A549 (cell line): ENCODE results near the gene SMAD3. TPM values are rescaled to one million over a fixed set of nuclear protein-coding genes. Genes with fewer than 3 reads are reported as not detected.
"Not testable (repeated sequence)": the region's sequence is repeated elsewhere in the genome, so short reads cannot be mapped to it uniquely, and the experiment has no call there.

Experiments
- ATAC-seq, 2 experiments: fragments of 200-7000 bp in 1 of 2; fragments of >200 bp in 1 of 2; cut with Nextera tagmentation in 1 of 2; cut with Tn5 transposase in 1 of 2; 3 replicates each; pipeline versions ENCODE4 v1.8.0 to v1.9.1; 2018 to 2020; ENCODE audit warnings: mild to moderate bottlenecking in 1 of 2, moderate library complexity in 1 of 2
- CTCF ChIA-PET: fragments of 300-600 bp; sonication (Branson Sonifier 250); formaldehyde crosslinking; extraction: SDS; loops from one replicate; lab custom pipeline; 2021; ENCODE audit warnings: antibody characterized with exemption, inconsistent platforms; lab: Yijun Ruan, JAX
- POLR2A ChIA-PET: fragments of 350-600 bp; formaldehyde crosslinking; extraction: SDS; loops from one replicate; lab custom pipeline; 2021; ENCODE audit warnings: antibody characterized with exemption, inconsistent platforms; lab: Yijun Ruan, JAX
- DNase-seq, 2 experiments: peaks; one replicate each; pipeline versions ENCODE4 v3.0.0 to v3.0.0-alpha.2; 2011 to 2016; ENCODE audit warnings: low read depth in 1 of 2, low spot score in 1 of 2
- FAIRE-seq: peaks from 2 replicates; lab custom pipeline; 2011; peaks lifted over from hg19 to GRCh38; lab: Jason Lieb, UNC
- H3K27ac ChIP-seq, 2 experiments: fragments of >200 bp; sonication (Bioruptor Twin); formaldehyde crosslinking; 3 replicates each; pipeline ENCODE4 v1.5.1; 2016 to 2017
- H3K4me1 ChIP-seq: fragments of >200 bp; sonication (Bioruptor Twin); formaldehyde crosslinking; 3 replicates; pipeline ENCODE4 v1.6.1; 2016
- H3K4me2 ChIP-seq: fragments of >200 bp; sonication (Bioruptor Twin); formaldehyde crosslinking; 3 replicates; pipeline ENCODE4 v1.6.1; 2016
- H3K4me3 ChIP-seq: fragments of >200 bp; sonication (Bioruptor Twin); formaldehyde crosslinking; 3 replicates; pipeline ENCODE4 v1.5.1; 2016
- H3K9me3 ChIP-seq: fragments of >200 bp; sonication (Bioruptor Twin); formaldehyde crosslinking; 3 replicates; pipeline ENCODE4 v1.6.1; 2016
- ATOH8 ChIP-seq: fragments of 250-450 bp; sonication (Bioruptor Pico); IDR thresholded peaks from 2 replicates; pipeline ENCODE4 v1.5.0; 2020; ENCODE audit warnings: low read depth, mild to moderate bottlenecking, moderate library complexity
- CEBPB ChIP-seq, 2 experiments: fragments of >200 bp in 1 of 2; sonication (Bioruptor Twin) in 1 of 2; formaldehyde crosslinking in 1 of 2; IDR thresholded peaks; 2 replicates each; pipeline ENCODE4 v1.6.1; 2012 to 2016
- CHD4 ChIP-seq: fragments of 200-600 bp; sonication (generic); IDR thresholded peaks from 2 replicates; pipeline ENCODE4 v1.6.1; 2016; ENCODE audit warnings: antibody characterized with exemption, mild to moderate bottlenecking, borderline replicate concordance
- E2F6 ChIP-seq: IDR thresholded peaks from 2 replicates; pipeline ENCODE4 v1.6.1; 2012; ENCODE audit warnings: low read depth, borderline replicate concordance
- EHF ChIP-seq: fragments of 250-450 bp; sonication (Bioruptor Pico); IDR thresholded peaks from 2 replicates; pipeline ENCODE4 v1.5.0; 2020; ENCODE audit warnings: mild to moderate bottlenecking
- ESRRA ChIP-seq: fragments of 150-350 bp; IDR thresholded peaks from 2 replicates; pipeline ENCODE4 v1.6.1; 2014; ENCODE audit warnings: mild to moderate bottlenecking, low read length, borderline replicate concordance
- FOSL2 ChIP-seq, 2 experiments: fragments of 450-650 bp in 1 of 2; fragments of >200 bp in 1 of 2; sonication (Bioruptor Twin) in 1 of 2; formaldehyde crosslinking; IDR thresholded peaks; 2 replicates each; pipeline versions ENCODE4 v1.5.0 to v1.6.1; 2016 to 2020; ENCODE audit warnings: mild to moderate bottlenecking in 1 of 2, moderate library complexity in 1 of 2
- HEYL ChIP-seq: fragments of 250-450 bp; sonication (Bioruptor Pico); IDR thresholded peaks from 2 replicates; pipeline ENCODE4 v1.8.0; 2021; ENCODE audit warnings: mild to moderate bottlenecking, moderate library complexity
- KDM1A ChIP-seq: fragments of 200-600 bp; sonication (generic); IDR thresholded peaks from 2 replicates; pipeline ENCODE4 v1.6.1; 2016; ENCODE audit warnings: low read depth, mild to moderate bottlenecking
- MYC ChIP-seq: IDR thresholded peaks from 2 replicates; pipeline ENCODE4 v1.6.1; 2012; ENCODE audit warnings: mild to moderate bottlenecking, inconsistent platforms, low read length, improper control_type of control experiment, borderline replicate concordance
- NR3C1 ChIP-seq: fragments of >200 bp; sonication (Bioruptor Twin); formaldehyde crosslinking; IDR thresholded peaks from 3 replicates; pipeline ENCODE4 v1.6.1; 2017
- RARB ChIP-seq: fragments of 250-450 bp; sonication (Bioruptor Pico); IDR thresholded peaks from 2 replicates; pipeline ENCODE4 v1.8.0; 2021; ENCODE audit warnings: mild to moderate bottlenecking, moderate library complexity
- REST ChIP-seq: fragments of 200-600 bp; sonication (generic); IDR thresholded peaks from 2 replicates; pipeline ENCODE4 v1.6.1; 2016; ENCODE audit warnings: antibody characterized with exemption, mild to moderate bottlenecking, moderate library complexity
- USF2 ChIP-seq: fragments of 450-650 bp; IDR thresholded peaks from 2 replicates; pipeline ENCODE4 v1.6.1; 2014; ENCODE audit warnings: antibody characterized with exemption
- ZFP36 ChIP-seq: fragments of 450-650 bp; IDR thresholded peaks from 2 replicates; pipeline ENCODE4 v1.6.1; 2014; ENCODE audit warnings: borderline replicate concordance; ENCODE audit not compliant: partially characterized antibody
- WGBS: methylation state at CpG from one replicate; pipeline ENCODE4 v1.1.6; 2017; ENCODE audit errors: missing lambda C conversion rate; 5-methylcytosine and 5-hydroxymethylcytosine counted together
- polyA plus RNA-seq, 4 experiments: library from polyadenylated mRNA; depleted of rRNA in 3 of 4; stranded (reverse); fragments of >200 nt; fragmentation: RNase III in 1 of 4; extraction: RNeasy Plus Mini Kit Qiagen cat#74134 plus additional on column Dnase treatment in 1 of 4; gene quantifications; 2 replicates in 3 of 4; 3 replicates in 1 of 4; pipeline ENCODE4 v1.2.3, GENCODE V29; 2011 to 2017

Gene SMAD3
- polyA plus RNA-seq, 2 of the 4 experiments (the other 2 are of a cell fraction): 74.6 to 77.2 TPM

- TF ChIP-seq FOSL2 (IDR thresholded peaks at IDR 0.05) (no peak), FOSL2 (CRISPR knock-in tag; IDR thresholded peaks at IDR 0.05) (no peak), KDM1A (peak; percentile 95), NR3C1 (no peak), EHF (CRISPR knock-in tag) (no peak; the same call in 1 of the 2 replicates), ZFP36 (no peak), ATOH8 (CRISPR knock-in tag) (no peak), RARB (CRISPR knock-in tag) (no peak), E2F6 (no peak), MYC (no peak), ESRRA (no peak), USF2 (no peak), REST (no peak)
Measured at GRCh38 chr15:67121644-67122605, 56.5 kb downstream of the SMAD3 start (continued).

GRCh38 chr15:67122816-67123215 is 57.4 kb downstream of the SMAD3 start:
- 73% methylated on average over 5 of the region's 5 CpGs for WGBS
- POLR2A ChIA-PET: interaction anchor here (1.0 to 1.3 kb wide), 2 partner anchors 16 to 57 kb away, joined by 4 to 5 read pairs; partner anchors contain the start of gene SMAD3
- not testable (repeated sequence) for H3K4me3 ChIP-seq

GRCh38 chr15:67123291-67123690 is 57.9 kb downstream of the SMAD3 start:
- DNase-seq, ATAC-seq, H3K4me3 ChIP-seq, H3K9me3 ChIP-seq, FAIRE-seq: not testable (repeated sequence)
- H3K4me1 ChIP-seq: peaks cover 97% of the 10 kb centered on the region
- TF ChIP-seq HEYL (CRISPR knock-in tag): 0 out of 2 replicates have a peak, but pooled peaks have one; percentile 32
- TF ChIP-seq CEBPB (IDR thresholded peaks at IDR 0.05): peak; percentile 48 to 88; a peak in 3 of 4 replicates
- TF ChIP-seq ATOH8 (CRISPR knock-in tag): 0 out of 2 replicates have a peak, but pooled peaks have one; percentile 16
- POLR2A ChIA-PET: interaction anchor here (1.0 to 1.3 kb wide), 2 partner anchors 16 to 58 kb away, joined by 4 to 5 read pairs; partner anchors contain the start of gene SMAD3
- H3K27ac ChIP-seq: peak overlapping the region; percentile 86 to 92
- H3K4me2 ChIP-seq: peak overlapping the region; percentile 88
- WGBS: 68% methylated on average over 8 of the region's 8 CpGs
- CTCF ChIA-PET: interaction anchor here (1.1 to 15.8 kb wide), 9 partner anchors 14 to 177 kb away, joined by 3 to 142 read pairs (median 6); partner anchors contain the start of gene SMAD3

More at GRCh38 chr15:67122816-67123215, 57.4 kb downstream of the SMAD3 start:
- not testable (repeated sequence) for H3K9me3 ChIP-seq, DNase-seq, ATAC-seq, H3K4me2 ChIP-seq, FAIRE-seq
- peaks cover 97% of the 10 kb centered on the region for H3K4me1 ChIP-seq
- H3K27ac ChIP-seq: peak overlapping the region; percentile 86 to 92
- TF ChIP-seq CHD4 (peak; percentile 40; the same call in 1 of the 2 replicates), KDM1A (peak; percentile 23; the same call in 1 of the 2 replicates)
- CTCF ChIA-PET: interaction anchor here (0.7 to 15.8 kb wide), 7 partner anchors 13 to 218 kb away, joined by 3 to 142 read pairs (median 9); no protein-coding TSS in a partner anchor
